A673 (cell line): ENCODE results near the gene C6orf52.

Experiments used
- EZH2 ChIP-seq: fragments of 200-600 bp; sonication (generic); IDR thresholded peaks from 2 replicates; pipeline ENCODE4 v1.6.1; 2017; ENCODE audit warnings: borderline replicate concordance, low read depth, mild to moderate bottlenecking, mixed read lengths, antibody characterized with exemption, low read length; ENCODE audit not compliant: poor library complexity, severe bottlenecking
- TF ChIP-seq, protein P1 (sequence below): fragments of 300-800, 200-600 bp; sonication (generic); conservative IDR thresholded peaks from 2 replicates; pipeline ENCODE4 v1.5.1; 2017; ENCODE audit warnings: low read depth, mild to moderate bottlenecking, antibody characterized with exemption, low read length, moderate library complexity, mixed read lengths

DNA sequence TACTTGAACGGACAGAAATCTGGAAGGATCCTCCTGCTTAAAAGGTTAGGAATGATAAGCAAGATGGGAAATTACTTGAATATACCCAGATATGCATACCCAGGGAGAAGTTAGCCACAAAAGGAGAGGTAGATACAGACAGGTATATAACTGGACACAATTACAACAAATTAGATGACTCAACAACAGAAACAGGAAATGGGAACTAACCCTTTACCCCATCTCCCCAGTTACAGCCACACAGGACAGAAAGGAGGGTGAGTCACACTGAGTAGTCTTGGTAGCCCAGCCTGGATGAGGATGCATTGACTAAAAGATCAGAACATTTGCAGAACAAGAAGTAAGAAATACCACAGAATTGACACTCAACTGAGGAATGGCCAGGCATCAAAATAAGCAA is 61.2 kb downstream of the C6orf52 start:
- TF ChIP-seq, protein P1, sequence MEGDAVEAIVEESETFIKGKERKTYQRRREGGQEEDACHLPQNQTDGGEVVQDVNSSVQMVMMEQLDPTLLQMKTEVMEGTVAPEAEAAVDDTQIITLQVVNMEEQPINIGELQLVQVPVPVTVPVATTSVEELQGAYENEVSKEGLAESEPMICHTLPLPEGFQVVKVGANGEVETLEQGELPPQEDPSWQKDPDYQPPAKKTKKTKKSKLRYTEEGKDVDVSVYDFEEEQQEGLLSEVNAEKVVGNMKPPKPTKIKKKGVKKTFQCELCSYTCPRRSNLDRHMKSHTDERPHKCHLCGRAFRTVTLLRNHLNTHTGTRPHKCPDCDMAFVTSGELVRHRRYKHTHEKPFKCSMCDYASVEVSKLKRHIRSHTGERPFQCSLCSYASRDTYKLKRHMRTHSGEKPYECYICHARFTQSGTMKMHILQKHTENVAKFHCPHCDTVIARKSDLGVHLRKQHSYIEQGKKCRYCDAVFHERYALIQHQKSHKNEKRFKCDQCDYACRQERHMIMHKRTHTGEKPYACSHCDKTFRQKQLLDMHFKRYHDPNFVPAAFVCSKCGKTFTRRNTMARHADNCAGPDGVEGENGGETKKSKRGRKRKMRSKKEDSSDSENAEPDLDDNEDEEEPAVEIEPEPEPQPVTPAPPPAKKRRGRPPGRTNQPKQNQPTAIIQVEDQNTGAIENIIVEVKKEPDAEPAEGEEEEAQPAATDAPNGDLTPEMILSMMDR = no peak
- TF ChIP-seq EZH2 = no peak
